GM21528 (cell line): ENCODE data around the gene SYNDIG1L.
"Not testable (repeated sequence)": the region's sequence is repeated elsewhere in the genome, so short reads cannot be mapped to it uniquely, and the experiment has no call there.

ENCODE experiments used
- ATAC-seq: cut with Tn5 transposase; IDR thresholded peaks from one replicate; pipeline ENCODE4 v1.9.1; 2021; ENCODE audit warnings: mild to moderate bottlenecking, moderate library complexity; ENCODE audit not compliant: unreplicated experiment, low FRiP score

SYNDIG1L gene

GRCh38 chr14:74426202-74426582 is at the start of gene SYNDIG1L:
SYNDIG1L (minus strand) TSS chr14:74426210; CDS start chr14:74409744, 16,466 bp downstream.
- ATAC-seq = no peak

- no peak for ATAC-seq
Observed at GRCh38 chr14:74475678-74476077, 49.7 kb upstream of the SYNDIG1L start.

DNA sequence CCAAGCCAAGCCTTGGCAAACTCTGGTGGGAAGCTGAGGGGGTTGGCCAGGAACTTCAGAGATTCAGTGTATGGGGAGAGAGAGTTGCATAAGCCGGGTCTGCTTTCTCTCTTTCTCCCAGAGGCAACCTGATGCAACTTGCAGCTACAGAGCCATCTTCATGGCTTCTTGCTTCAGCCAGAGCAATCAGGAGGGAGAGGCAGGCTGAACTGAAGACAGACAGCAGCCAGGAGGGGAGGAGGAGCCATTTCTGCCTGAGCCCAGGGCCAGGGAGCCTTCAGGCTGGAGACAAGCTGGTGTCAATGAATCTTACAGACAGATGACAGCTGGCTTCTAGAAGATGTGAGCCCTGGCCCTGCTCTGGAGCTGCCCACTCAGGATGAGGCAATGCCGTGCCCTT is 48.4 kb upstream of the SYNDIG1L start:
- ATAC-seq = no peak

DNA sequence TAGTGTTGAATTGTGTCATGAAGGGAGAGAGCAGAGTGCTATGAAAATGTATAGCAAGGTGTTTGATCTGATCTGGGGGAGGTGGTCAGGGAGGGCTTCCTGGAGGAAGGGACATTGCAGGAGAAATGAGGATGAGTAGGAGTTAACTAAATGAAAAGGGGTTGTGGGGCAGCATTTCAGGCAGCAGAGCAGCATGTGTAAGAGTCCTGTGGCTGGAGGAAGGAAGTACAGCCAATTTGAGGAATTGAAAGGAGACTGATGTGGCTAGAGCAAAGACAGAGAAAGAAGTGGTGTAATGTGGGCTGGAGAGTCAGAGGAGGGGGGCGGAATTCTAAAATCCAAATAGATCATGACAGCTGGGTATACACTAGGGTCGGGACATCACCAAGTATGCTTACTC is 46.6 kb upstream of the SYNDIG1L start:
- ATAC-seq = no peak

- no peak for ATAC-seq
Observed at GRCh38 chr14:74469548-74470518, 43.8 kb upstream of the SYNDIG1L start.

DNA sequence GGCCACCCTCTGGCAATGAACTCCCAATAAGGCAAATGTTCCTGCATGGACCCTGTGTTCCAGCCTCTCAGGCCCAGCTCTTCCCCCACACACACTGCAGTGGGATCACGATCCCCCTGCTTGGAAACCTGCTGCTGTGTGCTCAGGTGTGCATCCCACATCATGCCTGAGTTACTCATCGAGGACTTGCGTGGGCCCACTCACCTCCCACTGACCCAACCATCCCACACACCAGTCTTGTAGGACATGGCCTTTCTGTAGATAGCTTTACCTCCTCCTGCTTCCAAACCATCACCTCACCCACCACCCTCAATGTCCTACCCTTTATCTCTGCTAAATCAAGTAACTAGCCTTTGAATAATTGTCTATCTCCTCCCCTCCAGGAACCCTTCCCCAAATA is 42.5 kb upstream of the SYNDIG1L start:
- ATAC-seq = no peak

DNA sequence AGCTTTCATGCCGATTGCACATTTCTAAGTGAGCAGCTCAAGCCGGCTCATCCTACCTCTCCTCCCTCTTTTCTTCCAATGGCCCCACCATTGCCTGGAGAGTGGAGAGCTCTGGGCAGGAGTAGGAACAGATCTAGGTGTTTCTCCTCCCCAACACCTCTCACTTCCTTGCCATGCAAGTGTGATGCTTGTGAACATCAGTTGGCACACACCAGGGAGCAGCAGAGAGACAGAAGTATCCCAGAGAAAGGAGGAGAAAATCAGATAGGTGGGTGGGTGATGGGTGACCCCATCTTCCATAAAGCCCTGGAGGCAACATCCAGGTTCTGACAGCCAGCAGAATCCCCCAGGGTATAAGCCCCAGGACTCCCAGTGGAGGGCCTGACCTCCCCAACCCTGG is 39.3 kb upstream of the SYNDIG1L start:
- ATAC-seq = no peak

DNA sequence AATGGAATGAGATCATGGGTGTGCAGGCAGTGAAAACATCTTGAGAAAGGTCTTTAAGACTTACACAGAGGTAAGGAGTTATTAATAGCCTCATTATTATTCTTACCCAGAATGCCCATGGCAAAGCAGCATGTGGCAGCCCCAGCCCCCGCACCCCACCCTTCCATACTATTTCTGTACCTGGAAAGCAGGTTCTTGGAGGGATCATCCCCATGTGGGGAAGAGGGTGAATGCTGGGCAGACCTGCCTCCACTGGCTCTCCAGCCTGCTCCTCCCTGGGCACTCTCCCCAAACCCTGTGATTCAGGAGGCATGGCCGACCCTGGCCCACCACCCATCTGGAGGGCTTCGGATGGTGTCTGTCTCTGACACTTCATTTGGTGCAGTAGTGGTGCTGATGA is 38.8 kb upstream of the SYNDIG1L start:
- ATAC-seq = no peak

DNA sequence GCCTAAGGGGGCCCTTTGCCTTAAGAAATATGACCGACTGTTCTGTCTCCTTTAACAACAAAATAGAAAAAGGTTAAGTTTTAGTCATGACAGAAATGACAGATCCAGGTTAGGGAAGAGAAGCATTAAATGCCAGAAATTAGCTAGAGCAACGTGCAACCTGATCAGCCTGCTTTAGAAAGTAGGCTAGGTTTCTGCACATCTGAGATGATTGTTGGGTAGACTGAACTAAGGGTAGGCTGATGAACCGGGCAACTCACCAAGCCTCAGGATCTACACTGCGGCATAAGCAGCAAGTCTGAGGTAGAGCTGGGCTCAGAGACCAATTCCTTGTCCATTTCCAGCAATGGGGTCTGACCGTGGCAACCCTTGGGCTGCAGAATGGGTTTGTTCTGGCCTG is 37.7 kb upstream of the SYNDIG1L start:
- ATAC-seq = no peak

DNA sequence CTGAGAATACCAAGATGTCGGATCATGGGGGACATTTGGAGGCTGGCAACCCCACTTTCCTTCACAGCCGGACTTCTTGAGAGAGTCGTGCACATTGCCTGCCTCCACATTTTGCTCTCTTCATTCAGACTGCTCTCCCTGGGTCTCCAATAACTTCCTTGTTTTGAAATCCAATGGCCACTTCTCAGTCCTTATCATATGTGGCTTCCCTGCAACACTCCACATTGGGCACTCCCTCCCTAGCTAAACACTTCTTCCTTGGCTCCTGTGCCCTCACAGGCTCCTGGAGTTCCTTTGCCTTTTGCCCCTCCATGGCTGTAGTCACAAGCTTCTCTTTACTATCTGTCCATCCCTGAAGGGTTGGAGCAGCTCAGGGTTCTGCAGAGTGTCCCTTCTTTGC is 37.0 kb upstream of the SYNDIG1L start:
- ATAC-seq = no peak

DNA sequence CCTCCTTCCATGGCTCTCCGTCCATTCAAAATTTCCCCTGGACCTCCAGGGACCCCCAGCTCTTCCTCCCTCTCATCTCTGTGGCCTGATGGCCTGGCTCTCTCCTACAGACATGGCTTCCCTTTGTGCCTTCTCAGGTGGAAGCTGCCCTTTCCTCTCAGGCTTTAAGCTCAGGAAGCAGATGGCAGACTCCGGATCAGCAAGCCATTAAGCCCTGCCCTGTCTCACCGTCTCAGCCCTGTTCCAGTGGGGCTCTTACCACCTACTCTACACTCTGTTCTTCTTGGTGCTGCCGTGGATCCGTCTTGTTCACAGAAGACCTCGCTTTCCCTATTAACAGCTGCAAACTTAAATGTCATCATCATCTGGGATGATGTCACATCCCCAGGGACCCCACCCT is 34.0 kb upstream of the SYNDIG1L start:
- no peak for ATAC-seq

- ATAC-seq = no peak
Observed at GRCh38 chr14:74459289-74459946, 33.4 kb upstream of the SYNDIG1L start.

GRCh38 chr14:74457565-74457895 is 31.5 kb upstream of the SYNDIG1L start:
- ATAC-seq = no peak

DNA sequence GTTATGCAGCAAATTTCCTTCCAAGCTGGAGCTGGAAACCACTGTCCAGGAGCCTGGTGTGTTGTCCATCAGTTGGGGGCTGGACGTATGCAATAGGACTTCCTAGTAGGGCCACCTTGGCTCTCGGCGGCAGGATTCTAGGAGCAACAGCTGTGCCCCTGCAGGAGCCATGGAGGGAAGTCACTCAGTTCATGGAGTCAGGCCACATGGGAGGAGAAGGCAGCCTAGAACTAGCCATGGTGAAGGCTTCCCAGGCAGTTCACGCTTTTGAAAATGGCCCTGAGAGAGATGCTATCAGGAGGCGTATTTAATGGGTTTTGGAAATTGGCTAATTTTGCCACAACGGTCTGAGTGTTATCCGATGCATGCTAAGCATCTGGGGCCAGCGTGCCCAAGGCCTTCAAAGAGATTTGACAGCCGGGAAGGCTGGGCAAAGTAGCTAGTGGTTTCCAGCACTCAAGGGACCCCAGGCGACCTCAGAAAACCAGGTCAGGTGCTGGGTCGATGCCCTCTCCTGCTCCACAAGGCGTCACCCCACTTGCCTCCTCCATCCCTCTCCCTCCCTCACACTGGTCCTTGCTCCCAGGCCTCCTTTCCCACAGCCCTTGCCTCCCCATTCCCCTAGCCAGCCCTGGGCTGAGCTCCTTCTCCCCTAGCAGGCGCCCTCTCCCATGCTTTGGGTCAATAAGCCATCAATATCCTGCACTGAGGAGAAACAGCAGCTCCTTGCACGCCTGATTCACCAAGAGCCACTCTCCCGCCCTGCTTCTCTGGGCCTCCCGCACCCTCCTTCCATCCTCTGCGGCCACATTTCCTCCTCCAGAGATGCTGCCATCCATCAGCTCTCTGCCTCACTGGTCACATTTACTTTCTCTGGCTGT is 30.9 kb upstream of the SYNDIG1L start:
- no peak for ATAC-seq

DNA sequence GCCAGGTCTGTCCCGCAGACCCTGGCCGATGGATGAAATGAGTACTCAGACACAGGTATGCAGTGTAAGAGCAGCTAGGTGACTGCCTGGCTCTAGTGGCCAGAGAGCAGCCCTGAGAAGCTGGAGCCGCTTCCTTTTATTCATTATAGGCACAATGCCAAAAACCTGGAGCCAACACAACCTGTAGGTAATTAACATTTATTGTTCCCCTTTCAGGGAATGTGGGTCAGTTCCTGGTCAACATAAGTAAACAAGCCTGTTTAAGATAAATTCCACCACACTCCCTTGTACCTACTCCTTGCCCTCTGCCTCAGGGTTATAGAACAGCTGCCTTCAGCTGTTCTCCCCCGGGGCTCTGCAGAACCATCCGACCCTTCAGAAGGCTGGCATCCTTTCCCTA is 28.4 kb upstream of the SYNDIG1L start:
- not testable (repeated sequence) for ATAC-seq

DNA sequence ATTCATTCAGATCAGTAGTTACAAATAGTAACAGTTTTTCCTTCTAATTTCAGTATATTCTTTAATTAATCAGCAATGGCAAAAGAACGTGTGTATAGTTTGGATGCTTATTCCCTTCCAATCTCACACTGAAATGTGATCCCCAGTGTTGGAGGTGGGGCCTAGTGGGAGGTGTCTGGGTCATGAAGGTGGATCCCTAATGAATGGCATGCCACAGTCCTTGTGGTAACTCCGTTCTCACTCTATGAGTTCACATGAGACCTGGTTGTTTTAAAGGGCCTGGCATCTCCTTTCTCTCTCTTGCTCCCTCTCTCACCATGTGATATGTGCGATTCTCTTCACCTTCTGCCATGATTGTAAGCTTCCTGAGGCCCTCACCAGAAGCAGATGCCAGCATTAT is 18.9 kb upstream of the SYNDIG1L start:
- ATAC-seq = no peak

DNA sequence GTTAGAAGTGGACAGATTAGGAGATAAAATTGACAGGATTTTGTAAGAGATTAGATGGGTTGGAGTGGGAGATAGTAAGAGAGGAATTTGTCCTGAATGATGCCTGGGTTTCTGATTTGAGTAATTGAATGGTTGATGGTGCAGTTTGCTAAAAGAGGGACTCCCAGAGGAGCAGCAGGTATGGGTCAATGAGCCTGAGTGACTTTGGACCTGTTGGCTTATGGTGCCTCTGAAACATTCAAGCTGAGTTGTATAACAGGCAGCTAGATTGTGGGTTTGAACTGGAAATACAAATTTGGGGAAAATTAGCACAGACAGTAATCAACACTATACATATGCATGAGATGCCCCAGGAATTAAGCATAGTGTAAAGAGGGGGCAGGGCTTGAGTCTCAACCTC is 16.7 kb upstream of the SYNDIG1L start:
- ATAC-seq = no peak

DNA sequence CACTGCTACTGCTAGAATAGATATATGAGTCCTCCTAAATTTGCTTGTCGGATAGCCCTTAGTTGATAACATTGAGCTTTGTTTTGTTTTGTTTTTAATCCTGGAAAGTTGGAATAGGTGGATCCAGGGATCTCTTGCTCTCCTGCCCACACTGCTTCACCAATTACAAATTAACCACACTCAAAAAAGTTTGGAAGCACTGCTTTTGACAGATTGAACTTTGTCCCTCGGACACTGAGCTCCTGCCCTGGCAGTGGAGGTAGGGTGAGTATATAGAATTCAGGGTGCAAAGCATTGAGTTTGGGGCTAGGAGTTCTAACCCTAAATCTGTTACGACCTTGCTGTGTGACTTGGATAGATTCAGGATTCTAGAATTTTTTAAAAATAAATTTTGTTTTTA is 15.1 kb upstream of the SYNDIG1L start:
- no peak for ATAC-seq

- no peak for ATAC-seq
Observed at GRCh38 chr14:74438351-74438915, 12.4 kb upstream of the SYNDIG1L start.

GRCh38 chr14:74437496-74438053 is 11.6 kb upstream of the SYNDIG1L start:
- no peak for ATAC-seq
